ENCODE measurements around the gene PTOV1.

Gene PTOV1

DNA sequence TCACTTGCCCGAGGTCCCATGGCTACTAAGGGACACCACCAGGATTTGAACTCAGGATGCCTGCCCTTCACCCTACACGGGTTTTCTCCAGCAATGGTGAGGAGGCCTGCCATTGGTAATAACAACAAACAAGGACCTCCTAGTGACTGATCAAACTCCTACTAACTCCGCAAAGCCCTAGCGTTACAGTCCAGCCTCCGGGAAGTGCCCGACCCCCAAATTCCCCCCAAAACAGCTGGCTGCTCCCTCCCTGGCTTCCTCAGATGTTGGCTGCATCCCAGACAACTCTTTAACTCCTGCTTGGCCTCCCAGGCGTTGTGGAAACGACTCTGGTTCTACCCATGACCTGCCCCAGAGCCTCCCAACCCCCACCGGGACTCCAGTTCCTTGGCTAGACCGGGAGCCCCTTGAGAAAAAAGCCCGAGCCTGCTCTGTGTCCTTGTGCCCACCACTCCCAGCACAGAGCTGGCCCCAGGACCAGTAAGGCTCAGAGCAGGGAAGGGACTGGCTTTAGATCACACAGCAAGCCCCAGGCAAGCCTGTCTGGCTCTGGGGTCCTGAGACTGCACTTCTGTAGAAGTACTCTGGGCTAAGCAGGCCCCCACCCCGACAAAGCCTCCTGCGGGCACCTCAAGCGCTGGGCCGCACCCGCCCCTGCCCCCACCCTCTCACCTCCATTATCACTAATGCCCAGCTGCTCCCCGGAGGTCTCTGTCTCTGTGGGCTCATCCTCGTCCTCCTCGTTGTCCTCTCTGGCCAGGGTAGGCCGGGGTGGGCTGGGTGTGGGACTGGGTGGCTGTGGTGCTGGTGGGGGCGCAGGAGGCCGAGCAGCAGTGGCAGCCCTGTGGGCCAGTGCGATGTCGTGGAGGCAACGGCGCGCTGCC, 21.5 kb downstream of the PTOV1 start:
- no peak overlapping the region for H3K4me3 ChIP-seq (ENCODE audit: low read length)
- no peaks in the 10 kb centered on the region for H3K27me3 ChIP-seq (ENCODE audit: insufficient read depth, low read length)
- no peaks in the 10 kb centered on the region for H3K36me3 ChIP-seq (ENCODE audit: insufficient read depth, low read length)
- no peak overlapping the region for H2AFZ ChIP-seq (ENCODE audit: low read depth, low read length)
- H3K4me1 ChIP-seq (ENCODE audit: insufficient read depth, low read length) = peaks cover 24% of the 10 kb centered on the region
- no peaks in the 10 kb centered on the region for H3K9me3 ChIP-seq (ENCODE audit: low read length)

- no peak overlapping the region for H2AFZ ChIP-seq (ENCODE audit: low read depth, low read length)
- peaks cover 20% of the 10 kb centered on the region for H3K4me1 ChIP-seq (ENCODE audit: insufficient read depth, low read length)
- no peaks in the 10 kb centered on the region for H3K27me3 ChIP-seq (ENCODE audit: insufficient read depth, low read length)
- no peak overlapping the region for H3K4me3 ChIP-seq (ENCODE audit: low read length)
- no peaks in the 10 kb centered on the region for H3K9me3 ChIP-seq (ENCODE audit: low read length)
- H3K36me3 ChIP-seq (ENCODE audit: insufficient read depth, low read length) = no peaks in the 10 kb centered on the region
Observed at GRCh38 chr19:49873129-49873521, 22.2 kb downstream of the PTOV1 start.

- Histone ChIP-seq H3K36me3 (ENCODE audit: insufficient read depth, low read length) (no peaks in the 10 kb centered on the region), H3K4me3 (ENCODE audit: low read length) (no peak overlapping the region), H3K27me3 (ENCODE audit: insufficient read depth, low read length) (no peaks in the 10 kb centered on the region), H3K9me3 (ENCODE audit: low read length) (no peaks in the 10 kb centered on the region), H3K4me1 (ENCODE audit: insufficient read depth, low read length) (peaks cover 23% of the 10 kb centered on the region), H2AFZ (ENCODE audit: low read depth, low read length) (no peak overlapping the region)
Observed at GRCh38 chr19:49873834-49874233, 22.9 kb downstream of the PTOV1 start.

DNA sequence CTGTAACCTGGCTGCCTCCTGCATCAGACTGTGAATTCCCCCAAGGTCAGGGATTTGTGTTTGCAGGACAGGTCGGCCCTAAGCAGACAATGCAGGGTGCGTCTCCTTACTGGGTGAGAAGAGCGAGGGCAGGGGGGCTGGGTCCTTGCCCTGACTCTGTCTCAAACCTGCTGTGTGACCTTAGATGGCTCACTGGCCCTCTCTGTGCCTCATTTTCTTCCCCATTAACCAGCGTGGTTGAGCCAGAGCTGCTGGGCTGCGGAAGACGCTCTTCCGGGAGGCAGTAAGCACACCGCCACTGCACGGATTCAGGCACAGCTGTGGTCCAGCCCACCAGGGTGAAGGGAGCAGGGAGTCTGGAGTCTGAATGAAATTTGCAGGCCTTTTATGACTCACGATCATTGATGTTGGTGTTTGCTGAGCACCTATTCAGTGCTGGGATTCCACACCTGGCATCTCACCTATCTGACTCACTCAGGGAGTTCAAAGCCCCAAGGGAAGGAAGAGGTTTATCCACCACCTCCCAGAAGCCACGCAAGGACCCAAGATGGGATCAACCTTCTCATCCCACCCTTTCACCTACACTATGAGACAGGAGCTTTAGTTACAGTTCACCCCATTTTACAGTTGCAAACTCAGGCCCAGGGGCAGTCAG, 23.7 kb downstream of the PTOV1 start:
- Histone ChIP-seq H3K4me3 (ENCODE audit: low read length) (no peak overlapping the region), H3K36me3 (ENCODE audit: insufficient read depth, low read length) (peaks cover 4% of the 10 kb centered on the region), H2AFZ (ENCODE audit: low read depth, low read length) (no peak overlapping the region), H3K4me1 (ENCODE audit: insufficient read depth, low read length) (peaks cover 24% of the 10 kb centered on the region), H3K9me3 (ENCODE audit: low read length) (no peaks in the 10 kb centered on the region), H3K27me3 (ENCODE audit: insufficient read depth, low read length) (no peaks in the 10 kb centered on the region)

DNA sequence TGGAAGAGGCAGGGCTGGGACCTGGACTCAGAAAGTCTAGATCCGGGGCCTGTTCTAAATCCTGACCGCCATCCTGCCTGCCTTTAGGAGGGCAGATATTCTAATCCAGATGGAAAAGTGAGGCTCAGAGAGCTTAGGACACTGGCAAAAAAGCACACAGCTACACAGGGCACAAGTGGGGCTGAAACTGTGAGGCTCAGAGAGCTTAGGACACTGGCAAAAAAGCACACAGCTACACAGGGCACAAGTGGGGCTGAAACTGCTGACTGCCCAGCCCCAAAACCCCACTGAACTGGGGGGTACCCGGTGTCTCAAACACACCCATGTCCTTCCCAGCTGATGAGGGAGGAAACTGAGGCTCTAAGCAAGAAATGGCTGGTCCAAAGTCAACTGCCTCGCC, 24.2 kb downstream of the PTOV1 start:
- Histone ChIP-seq H3K4me1 (ENCODE audit: insufficient read depth, low read length) (peaks cover 21% of the 10 kb centered on the region), H3K9me3 (ENCODE audit: low read length) (no peaks in the 10 kb centered on the region), H3K36me3 (ENCODE audit: insufficient read depth, low read length) (peaks cover 7% of the 10 kb centered on the region), H2AFZ (ENCODE audit: low read depth, low read length) (no peak overlapping the region), H3K4me3 (ENCODE audit: low read length) (peak overlapping the region; percentile 80), H3K27me3 (ENCODE audit: insufficient read depth, low read length) (no peaks in the 10 kb centered on the region)

GRCh38 chr19:49875857-49876421, 25.0 kb downstream of the PTOV1 start:
- Histone ChIP-seq H3K4me3 (ENCODE audit: low read length) (peak overlapping the region; percentile 80), H3K9me3 (ENCODE audit: low read length) (no peaks in the 10 kb centered on the region), H3K4me1 (ENCODE audit: insufficient read depth, low read length) (peaks cover 16% of the 10 kb centered on the region), H2AFZ (ENCODE audit: low read depth, low read length) (no peak overlapping the region), H3K36me3 (ENCODE audit: insufficient read depth, low read length) (peaks cover 14% of the 10 kb centered on the region), H3K27me3 (ENCODE audit: insufficient read depth, low read length) (no peaks in the 10 kb centered on the region)

GRCh38 chr19:49876422-49877019, 25.6 kb downstream of the PTOV1 start:
- H3K9me3 ChIP-seq (ENCODE audit: low read length) = no peaks in the 10 kb centered on the region
- H3K27me3 ChIP-seq (ENCODE audit: insufficient read depth, low read length) = no peaks in the 10 kb centered on the region
- peaks cover 20% of the 10 kb centered on the region for H3K36me3 ChIP-seq (ENCODE audit: insufficient read depth, low read length)
- H2AFZ ChIP-seq (ENCODE audit: low read depth, low read length) = peak overlapping the region; percentile 60
- H3K4me3 ChIP-seq (ENCODE audit: low read length) = peak overlapping the region; percentile 80
- peaks cover 16% of the 10 kb centered on the region for H3K4me1 ChIP-seq (ENCODE audit: insufficient read depth, low read length)

DNA sequence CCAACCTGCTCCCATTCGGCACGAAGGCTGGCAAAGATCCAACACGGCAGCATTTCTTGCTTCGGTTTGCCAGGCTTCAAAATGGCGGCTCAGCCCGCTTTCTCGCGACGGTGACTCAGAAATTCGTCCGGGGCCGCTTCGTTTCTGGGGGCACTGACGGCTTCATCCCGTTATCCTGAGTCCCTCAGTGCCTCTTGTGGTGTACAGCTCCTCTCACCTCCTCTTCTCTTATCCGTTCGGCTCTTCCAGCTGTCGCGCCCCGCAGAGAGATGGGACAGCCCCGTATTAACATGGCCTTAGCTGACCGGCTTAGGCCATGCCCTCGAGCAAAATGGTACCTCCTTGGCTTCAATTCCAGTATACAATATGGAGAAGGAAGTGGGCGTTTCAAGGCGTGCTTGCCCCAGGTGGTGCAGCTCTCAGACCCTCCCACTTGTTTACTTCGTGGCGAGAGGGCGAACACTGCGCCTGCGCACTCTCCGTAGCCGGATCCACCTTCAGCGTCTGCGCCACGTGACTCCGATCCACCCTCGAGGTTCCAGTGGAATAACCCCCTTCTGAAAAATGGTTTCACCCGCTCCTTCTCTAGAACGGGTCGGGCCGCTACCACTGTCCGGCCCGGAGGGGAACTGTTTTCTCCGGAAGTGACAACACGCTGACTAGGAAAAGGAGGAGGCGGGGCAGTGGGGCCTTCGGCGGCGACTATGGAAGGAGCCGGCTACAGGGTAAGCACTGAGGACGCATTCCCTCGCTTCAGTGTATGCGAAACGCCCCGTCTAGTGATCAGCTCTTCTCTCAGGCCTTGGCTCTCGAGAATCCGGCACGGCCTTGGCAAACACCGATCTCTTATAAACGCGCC, 26.3 kb downstream of the PTOV1 start, which contains the start of the genes AKT1S1 and TBC1D17:
AKT1S1 (minus strand) TSS at position 336 of the 859 bp plus-strand sequence. CDS start 4,060 bp downstream, outside the sequence.
TBC1D17 (plus strand) TSS at position 683 of the 859 bp plus-strand sequence; CDS start at position 705, 22 bp downstream.
- H3K9me3 ChIP-seq (ENCODE audit: low read length) = no peaks in the 10 kb centered on the region
- peaks cover 27% of the 10 kb centered on the region for H3K36me3 ChIP-seq (ENCODE audit: insufficient read depth, low read length)
- no peaks in the 10 kb centered on the region for H3K27me3 ChIP-seq (ENCODE audit: insufficient read depth, low read length)
- peak within 1 kb of the TSS; percentile 60 for H2AFZ ChIP-seq (ENCODE audit: low read depth, low read length)
- H3K4me3 ChIP-seq (ENCODE audit: low read length) = peak within 1 kb of the TSS; percentile 80
- peaks cover 16% of the 10 kb centered on the region for H3K4me1 ChIP-seq (ENCODE audit: insufficient read depth, low read length)

DNA sequence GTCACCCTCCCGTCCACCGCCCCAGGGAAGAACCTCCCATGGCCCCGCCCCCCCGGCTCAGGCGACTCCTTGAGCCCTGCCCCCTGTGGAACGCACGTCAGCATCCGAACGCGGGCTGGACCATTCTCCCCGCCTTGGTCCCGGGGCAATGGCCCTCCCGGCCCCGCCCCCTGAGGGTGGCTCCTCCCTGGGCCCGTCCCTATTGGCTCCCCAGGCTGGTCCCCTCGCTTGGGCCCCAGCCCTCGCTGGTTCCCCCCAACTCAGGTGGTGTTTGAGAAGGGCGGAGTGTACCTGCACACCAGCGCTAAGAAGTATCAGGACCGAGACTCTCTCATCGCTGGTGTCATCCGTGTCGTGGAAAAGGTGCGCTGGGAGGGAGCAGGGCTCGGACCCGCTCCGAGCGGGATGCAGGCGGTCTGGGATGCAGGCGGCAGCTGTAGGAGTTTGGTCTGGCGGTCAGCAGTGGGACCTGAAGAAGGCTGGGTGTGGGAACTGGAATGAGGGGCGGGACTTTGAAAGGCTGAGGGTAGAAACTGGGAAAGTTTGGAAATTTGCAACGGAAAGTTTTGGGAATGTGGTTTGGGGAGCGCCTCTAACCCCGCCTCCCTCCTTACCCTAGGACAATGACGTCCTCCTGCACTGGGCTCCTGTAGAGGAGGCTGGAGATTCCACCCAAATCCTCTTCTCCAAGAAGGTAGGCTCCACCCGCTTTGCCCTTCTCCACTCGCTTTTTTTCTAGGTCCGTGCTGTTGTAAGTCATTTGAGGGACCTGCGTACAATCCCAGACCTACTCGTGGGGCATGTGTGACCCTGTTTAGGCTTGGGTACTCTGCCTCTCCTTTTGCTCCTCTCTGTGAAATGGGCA, 27.2 kb downstream of the PTOV1 start:
- Histone ChIP-seq H3K4me1 (ENCODE audit: insufficient read depth, low read length) (peaks cover 16% of the 10 kb centered on the region), H2AFZ (ENCODE audit: low read depth, low read length) (peak overlapping the region; percentile 37), H3K27me3 (ENCODE audit: insufficient read depth, low read length) (no peaks in the 10 kb centered on the region), H3K4me3 (ENCODE audit: low read length) (peak overlapping the region; percentile 80), H3K9me3 (ENCODE audit: low read length) (peaks cover 2% of the 10 kb centered on the region), H3K36me3 (ENCODE audit: insufficient read depth, low read length) (peaks cover 36% of the 10 kb centered on the region)

GRCh38 chr19:49878744-49879070, 27.7 kb downstream of the PTOV1 start:
- Histone ChIP-seq H3K9me3 (ENCODE audit: low read length) (peaks cover 2% of the 10 kb centered on the region), H3K4me1 (ENCODE audit: insufficient read depth, low read length) (peaks cover 16% of the 10 kb centered on the region), H3K36me3 (ENCODE audit: insufficient read depth, low read length) (peaks cover 41% of the 10 kb centered on the region), H3K4me3 (ENCODE audit: low read length) (peak overlapping the region; percentile 80), H3K27me3 (ENCODE audit: insufficient read depth, low read length) (no peaks in the 10 kb centered on the region), H2AFZ (ENCODE audit: low read depth, low read length) (no peak overlapping the region)

- Histone ChIP-seq H3K4me1 (ENCODE audit: insufficient read depth, low read length) (peaks cover 16% of the 10 kb centered on the region), H3K9me3 (ENCODE audit: low read length) (peaks cover 2% of the 10 kb centered on the region), H2AFZ (ENCODE audit: low read depth, low read length) (no peak overlapping the region), H3K4me3 (ENCODE audit: low read length) (no peak overlapping the region), H3K27me3 (ENCODE audit: insufficient read depth, low read length) (no peaks in the 10 kb centered on the region), H3K36me3 (ENCODE audit: insufficient read depth, low read length) (peaks cover 48% of the 10 kb centered on the region)
Observed at GRCh38 chr19:49879243-49879963, 28.4 kb downstream of the PTOV1 start.

All from neuron (in vitro differentiated cells).